SK-N-SH treated with all-trans-retinoic acid at 6 μM for 48 hours (cell line): ENCODE data around the gene TNFSF4.
"Not testable (repeated sequence)": the region's sequence is repeated elsewhere in the genome, so short reads cannot be mapped to it uniquely, and the experiment has no call there.

Experiments used
- ATAC-seq: fragments of 200-7000 bp; cut with Tn5 transposase; 3 replicates; pipeline ENCODE4 v1.9.1; 2020; ENCODE audit warnings: mild to moderate bottlenecking, moderate library complexity
- ARNTL ChIP-seq: fragments of 450-650 bp; formaldehyde crosslinking; IDR thresholded peaks from 2 replicates; pipeline ENCODE4 v1.5.0; 2020; ENCODE audit warnings: low read depth, mild to moderate bottlenecking, moderate library complexity, borderline replicate concordance
- BACH2 ChIP-seq: fragments of 250-450 bp; sonication (Bioruptor Pico); IDR thresholded peaks from 2 replicates; pipeline ENCODE4 v1.9.0; 2021; ENCODE audit warnings: mild to moderate bottlenecking, borderline replicate concordance
- CREB5 ChIP-seq: fragments of 250-450 bp; sonication (Bioruptor Pico); IDR thresholded peaks from 2 replicates; pipeline ENCODE4 v1.5.1; 2020; ENCODE audit warnings: low read depth, mild to moderate bottlenecking, moderate library complexity
- CSDC2 ChIP-seq: fragments of 250-450 bp; sonication (Bioruptor Pico); IDR thresholded peaks from 2 replicates; pipeline ENCODE4 v1.5.0; 2020; ENCODE audit warnings: mild to moderate bottlenecking, moderate library complexity
- CSRNP3 ChIP-seq: fragments of 250-450 bp; sonication (Bioruptor Pico); IDR thresholded peaks from 2 replicates; pipeline ENCODE4 v1.5.1; 2021; ENCODE audit warnings: mild to moderate bottlenecking, moderate library complexity
- GLIS3 ChIP-seq: fragments of 250-450 bp; sonication (Bioruptor Pico); IDR thresholded peaks from 2 replicates; pipeline ENCODE4 v1.5.0; 2020; ENCODE audit warnings: mild to moderate bottlenecking, moderate library complexity
- PATZ1 ChIP-seq: fragments of 250-450 bp; sonication (Bioruptor Pico); IDR thresholded peaks from 2 replicates; pipeline ENCODE4 v1.8.0; 2020; ENCODE audit warnings: mild to moderate bottlenecking, moderate library complexity, borderline replicate concordance
- POU6F1 ChIP-seq: fragments of 250-450 bp; sonication (Bioruptor Pico); IDR thresholded peaks from 2 replicates; pipeline ENCODE4 v1.8.0; 2021; ENCODE audit warnings: low read depth, mild to moderate bottlenecking, moderate library complexity, borderline replicate concordance
- PPARA ChIP-seq: fragments of 250-450 bp; sonication (Bioruptor Pico); IDR thresholded peaks from 2 replicates; pipeline ENCODE4 v1.5.0; 2020; ENCODE audit warnings: mild to moderate bottlenecking, borderline replicate concordance
- SNAI2 ChIP-seq: fragments of 250-450 bp; sonication (Bioruptor Pico); IDR thresholded peaks from 2 replicates; pipeline ENCODE4 v1.5.0; 2020; ENCODE audit warnings: mild to moderate bottlenecking, moderate library complexity
- TCF4 ChIP-seq: fragments of 250-450 bp; sonication (Bioruptor Pico); IDR thresholded peaks from 2 replicates; pipeline ENCODE4 v1.8.0; 2021; ENCODE audit warnings: mild to moderate bottlenecking, moderate library complexity, borderline replicate concordance
- TSHZ2 ChIP-seq: fragments of 250-450 bp; sonication (Bioruptor Pico); IDR thresholded peaks from 2 replicates; pipeline ENCODE4 v1.5.0; 2020; ENCODE audit warnings: mild to moderate bottlenecking, moderate library complexity
- ZFP30 ChIP-seq: fragments of 450-650 bp; formaldehyde crosslinking; IDR thresholded peaks from 2 replicates; pipeline ENCODE4 v1.5.0; 2022; ENCODE audit warnings: mild to moderate bottlenecking, moderate library complexity
- ZNF565 ChIP-seq: fragments of 450-650 bp; formaldehyde crosslinking; conservative IDR thresholded peaks from 2 replicates; pipeline ENCODE4 v1.5.0; 2020; ENCODE audit warnings: low read depth, mild to moderate bottlenecking, moderate library complexity
- ZNF70 ChIP-seq: fragments of 450-650 bp; formaldehyde crosslinking; IDR thresholded peaks from 2 replicates; pipeline ENCODE4 v1.5.0; 2020; ENCODE audit warnings: mild to moderate bottlenecking, moderate library complexity

TNFSF4 gene

GRCh38 chr1:173229031-173229430 lies 21.9 kb upstream of the TNFSF4 start:
- not testable (repeated sequence) for ATAC-seq

- no peak for TF ChIP-seq PATZ1 (CRISPR knock-in tag)
- TF ChIP-seq, all 23 proteins: peak for 0
- ATAC-seq, result no peak
Measured at GRCh38 chr1:173224949-173225348, 17.8 kb upstream of the TNFSF4 start.

GRCh38 chr1:173224280-173224892 lies 17.3 kb upstream of the TNFSF4 start:
- no peak; the same call in 2 of the 3 replicates for ATAC-seq
- TF ChIP-seq CSDC2 (no peak), CREB5 (CRISPR knock-in tag) (no peak), TCF4 (CRISPR knock-in tag) (no peak), CSRNP3 (CRISPR knock-in tag) (no peak), ARNTL (CRISPR knock-in tag) (no peak), POU6F1 (CRISPR knock-in tag) (no peak)

GRCh38 chr1:173223031-173223380 lies 15.9 kb upstream of the TNFSF4 start:
- TF ChIP-seq PATZ1 (CRISPR knock-in tag), result no peak
- TF ChIP-seq CSRNP3 (CRISPR knock-in tag), result no peak
- TF ChIP-seq ZNF70 (CRISPR knock-in tag), result no peak
- no peak for TF ChIP-seq CSDC2
- no peak for TF ChIP-seq PPARA (CRISPR knock-in tag)
- TF ChIP-seq ZFP30 (CRISPR knock-in tag), result no peak
- TF ChIP-seq ZNF565 (CRISPR knock-in tag), result no peak
- no peak for TF ChIP-seq GLIS3 (CRISPR knock-in tag)
- TF ChIP-seq BACH2 (CRISPR knock-in tag), result no peak
- no peak for TF ChIP-seq TSHZ2
- no peak for TF ChIP-seq TCF4 (CRISPR knock-in tag)
- TF ChIP-seq SNAI2 (CRISPR knock-in tag), result no peak
- ATAC-seq, result no peak
